Large intestine (tissue), 3 donors: ENCODE measurements around the gene MUSK. TPM values are rescaled to one million over a fixed set of nuclear protein-coding genes. Genes with fewer than 3 reads are reported as not detected.

Source experiments
- DNase-seq, 2 donors: peaks; one replicate each; pipeline versions ENCODE4 v3.0.0 to v3.0.0-alpha.2; 2013
- H3K27ac ChIP-seq: one replicate; pipeline ENCODE4 v1.5.1; 2013; ENCODE audit warnings: low read length
- H3K27me3 ChIP-seq: 2 replicates; pipeline ENCODE4 v1.6.1; 2013; ENCODE audit warnings: low read length; ENCODE audit not compliant: control insufficient read depth, insufficient read depth
- H3K36me3 ChIP-seq: 2 replicates; pipeline ENCODE4 v1.6.1; 2013; ENCODE audit warnings: low read length; ENCODE audit not compliant: control insufficient read depth, insufficient read depth
- H3K4me1 ChIP-seq: one replicate; pipeline ENCODE4 v1.6.1; 2013; ENCODE audit warnings: low read length; ENCODE audit not compliant: control insufficient read depth, insufficient read depth
- H3K4me3 ChIP-seq: one replicate; pipeline ENCODE4 v1.5.1; 2013; ENCODE audit warnings: low read length
- H3K9me3 ChIP-seq: one replicate; pipeline ENCODE4 v1.6.1; 2013; ENCODE audit warnings: mild to moderate bottlenecking, low read depth, low read length, moderate library complexity; ENCODE audit not compliant: control insufficient read depth
- WGBS: methylation state at CpG from one replicate; pipeline ENCODE4 v1.1.5; 2013; ENCODE audit warnings: low lambda C conversion rate; ENCODE audit not compliant: insufficient coverage; 5-methylcytosine and 5-hydroxymethylcytosine counted together
- polyA plus RNA-seq: library from polyadenylated mRNA; unstranded; fragments of 120-200 nt; gene quantifications from one replicate; pipeline ENCODE4 v1.2.1, GENCODE V29; 2013

Gene MUSK
- polyA plus RNA-seq, 1 donor: 1.1 TPM

DNA sequence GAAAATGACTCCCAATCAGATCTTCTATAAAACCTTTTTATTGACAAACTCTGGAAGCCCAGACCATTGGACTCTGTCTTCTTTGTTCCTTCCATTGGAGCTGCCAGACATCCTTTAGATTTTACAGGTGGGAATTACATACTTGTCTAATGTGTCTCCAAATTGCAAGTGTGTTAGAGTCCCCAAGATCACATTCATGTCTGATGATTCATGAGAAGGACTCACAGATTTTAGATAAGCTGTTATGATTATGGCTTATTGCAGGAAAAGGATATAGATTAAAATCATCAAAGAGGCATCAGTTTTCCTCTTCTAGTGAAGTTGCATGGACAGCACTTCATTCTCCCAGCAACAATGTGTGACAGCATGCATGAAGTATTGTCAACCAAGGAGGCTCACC lies 70.4 kb downstream of the MUSK start:
- Histone ChIP-seq H3K9me3 (no peaks in the 10 kb centered on the region), H3K4me3 (no peak overlapping the region), H3K27me3 (no peaks in the 10 kb centered on the region), H3K36me3 (no peaks in the 10 kb centered on the region), H3K4me1 (no peaks in the 10 kb centered on the region), H3K27ac (no peak overlapping the region)
- no peak for DNase-seq

DNA sequence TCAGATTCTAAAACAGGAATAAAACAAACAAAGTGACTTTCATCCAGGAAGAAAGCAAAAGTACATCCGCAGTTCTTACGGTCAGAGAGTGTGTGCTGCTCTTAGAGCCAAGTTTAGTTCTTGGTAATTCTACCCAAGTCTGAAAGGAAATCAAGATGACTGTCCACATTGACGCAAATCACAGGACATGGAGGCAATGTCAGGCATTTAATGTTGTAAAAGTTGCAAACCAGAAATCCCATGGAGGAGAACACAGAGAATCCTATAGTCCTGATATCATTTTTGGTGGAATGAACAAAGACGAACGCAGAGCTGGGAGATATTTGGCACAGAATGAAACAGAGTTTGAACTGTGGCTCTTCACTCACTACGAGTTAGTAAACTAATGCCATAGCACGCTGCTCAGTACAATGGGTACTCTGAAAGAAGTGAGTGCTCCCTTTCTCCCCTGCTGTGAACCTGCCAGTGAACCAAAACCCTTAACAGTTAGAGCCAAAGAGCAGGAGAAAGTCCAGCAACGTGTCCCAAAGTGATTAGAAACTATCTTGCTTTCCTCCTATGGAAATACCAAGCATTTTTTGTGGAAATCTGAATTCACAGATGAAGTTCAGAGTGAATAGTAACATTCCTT lies 74.3 kb downstream of the MUSK start:
- Histone ChIP-seq H3K4me1 (no peaks in the 10 kb centered on the region), H3K36me3 (no peaks in the 10 kb centered on the region), H3K4me3 (no peak overlapping the region), H3K27me3 (no peaks in the 10 kb centered on the region), H3K27ac (no peak overlapping the region), H3K9me3 (no peaks in the 10 kb centered on the region)
- no peak for DNase-seq
- WGBS: 80% methylated on average over 2 of the region's 8 CpGs

DNA sequence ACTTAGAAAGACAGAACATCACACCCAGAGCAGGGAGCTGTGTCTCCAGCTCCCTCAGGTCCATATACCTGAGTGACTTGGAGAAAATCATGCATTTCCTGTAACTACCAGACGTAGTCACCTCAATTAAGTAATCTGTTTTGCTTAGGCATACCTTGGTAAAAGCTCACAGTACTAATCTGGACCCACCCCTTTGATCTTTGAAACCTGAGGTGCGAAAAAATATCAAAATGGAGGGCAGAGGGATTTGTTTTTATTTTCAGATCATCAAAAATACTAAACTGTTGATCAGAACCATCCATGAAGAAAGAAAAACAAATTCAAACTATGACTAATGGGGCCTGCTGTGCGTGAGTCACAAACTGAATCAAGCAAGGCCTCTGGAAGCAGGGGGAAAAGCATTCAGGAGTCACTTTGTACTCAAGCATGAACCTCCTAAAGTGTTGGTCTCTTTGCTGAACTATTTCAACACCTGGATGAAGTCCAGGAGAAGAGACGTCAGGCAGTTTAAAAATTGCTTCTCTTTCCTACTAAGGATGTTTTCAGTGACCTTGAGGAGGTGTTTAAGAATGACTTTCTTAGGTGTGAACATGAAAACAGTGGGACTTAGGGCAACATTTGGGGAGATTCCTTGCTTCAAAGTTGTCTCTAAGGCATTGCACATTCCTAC lies 76.3 kb downstream of the MUSK start:
- no peaks in the 10 kb centered on the region for H3K4me1 ChIP-seq
- peak in 1 of 2 donors; percentile 7 for DNase-seq

DNA sequence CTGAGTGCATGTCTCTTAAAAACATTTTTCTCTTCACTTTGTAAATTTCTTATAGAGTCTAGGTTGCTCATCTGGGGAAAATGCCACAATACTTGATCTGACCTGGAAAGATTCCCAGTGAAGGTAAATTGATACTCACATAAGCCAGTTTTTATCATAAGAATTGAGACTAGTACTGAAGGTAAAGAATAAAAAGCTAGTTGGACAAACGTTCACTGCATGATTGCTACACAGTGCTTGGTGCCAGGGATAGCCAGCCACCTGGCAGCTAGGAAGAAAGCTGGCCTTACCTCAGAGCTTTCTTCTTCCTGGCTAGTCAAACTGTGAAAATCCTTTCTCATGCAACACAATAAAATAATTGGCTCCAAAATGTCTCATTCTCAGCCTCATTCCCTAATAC lies 77.1 kb downstream of the MUSK start:
- Histone ChIP-seq H3K4me3 (no peak overlapping the region), H3K27me3 (no peaks in the 10 kb centered on the region), H3K27ac (no peak overlapping the region), H3K36me3 (no peaks in the 10 kb centered on the region), H3K4me1 (no peaks in the 10 kb centered on the region), H3K9me3 (no peaks in the 10 kb centered on the region)
- WGBS: no CpG with 5 or more reads among the region's 1 CpG
- no peak for DNase-seq

More for the DNA sequence above, 76.3 kb downstream of the MUSK start:
- Histone ChIP-seq H3K36me3 (no peaks in the 10 kb centered on the region), H3K4me3 (no peak overlapping the region), H3K9me3 (no peaks in the 10 kb centered on the region), H3K27ac (no peak overlapping the region), H3K27me3 (no peaks in the 10 kb centered on the region)
- 50% methylated on average over 3 of the region's 4 CpGs for WGBS

DNA sequence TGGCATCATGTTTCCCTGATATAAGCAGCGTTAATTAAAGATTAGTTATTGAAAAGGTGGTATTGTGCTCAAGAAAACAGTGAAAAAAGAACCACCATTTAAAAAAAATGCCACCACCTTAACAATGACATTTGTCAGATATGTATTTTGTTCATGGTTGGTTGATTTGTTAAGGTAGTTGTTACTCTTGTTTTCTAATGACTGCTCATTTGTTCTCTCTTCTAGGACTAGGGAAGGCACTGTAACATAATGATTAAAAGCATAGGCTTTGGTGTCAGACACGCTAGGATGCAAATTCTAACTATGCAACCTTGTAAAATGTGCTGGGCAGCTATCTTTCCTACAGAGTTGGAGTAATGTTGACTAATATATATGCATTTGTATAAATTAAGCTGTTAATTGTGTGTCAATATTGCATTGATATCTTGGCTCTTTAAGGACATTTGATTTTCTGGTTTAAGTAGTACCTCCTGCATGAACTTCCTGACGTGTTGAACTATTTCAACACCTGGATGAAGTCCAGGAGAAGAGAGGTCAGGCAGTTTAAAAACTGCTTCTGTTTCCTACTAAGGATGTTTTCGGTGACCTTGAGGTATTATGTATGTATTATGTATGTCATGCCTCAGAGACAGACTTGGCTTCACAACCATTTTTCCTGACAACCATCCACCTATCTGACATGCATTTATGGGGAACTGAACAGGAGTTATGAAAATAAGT lies 77.8 kb downstream of the MUSK start:
- Histone ChIP-seq H3K27me3 (no peaks in the 10 kb centered on the region), H3K4me1 (no peaks in the 10 kb centered on the region), H3K9me3 (no peaks in the 10 kb centered on the region), H3K4me3 (no peak overlapping the region), H3K27ac (no peak overlapping the region), H3K36me3 (no peaks in the 10 kb centered on the region)
- DNase-seq: no peak
- 94% methylated on average over 2 of the region's 4 CpGs for WGBS

DNA sequence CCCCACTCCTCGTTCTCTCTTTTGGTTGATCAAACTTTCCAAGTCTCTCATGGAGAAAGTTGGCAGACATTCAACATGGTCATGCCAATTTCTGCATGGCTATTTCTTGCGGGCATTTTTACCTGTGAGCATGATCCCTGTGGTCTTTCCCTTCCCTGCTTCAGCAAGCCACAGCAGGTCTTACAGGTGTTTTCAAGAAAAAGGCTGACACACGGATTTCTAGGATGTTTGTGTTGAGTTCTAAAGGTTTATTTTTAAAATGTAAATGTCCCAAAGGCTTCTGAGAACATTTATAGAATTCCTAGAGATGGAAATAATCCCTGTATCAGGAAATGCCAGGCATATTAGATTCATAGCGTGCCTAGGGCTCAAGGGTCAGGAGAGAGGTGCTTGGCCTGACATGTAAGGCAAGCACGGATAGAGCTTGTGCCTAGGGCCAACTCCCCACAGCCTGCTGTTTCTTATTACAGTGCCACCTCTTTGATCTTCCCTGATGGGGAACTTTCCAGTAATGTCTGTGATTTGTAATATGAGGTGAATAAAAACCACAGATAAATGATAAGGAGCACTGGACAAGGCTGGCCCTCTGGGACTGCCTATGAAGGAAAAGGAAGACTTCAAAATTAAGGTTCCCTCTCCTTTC lies 79.8 kb downstream of the MUSK start:
- H3K27me3 ChIP-seq: no peaks in the 10 kb centered on the region
- 89% methylated on average over 1 of the region's 5 CpGs for WGBS
- no peaks in the 10 kb centered on the region for H3K36me3 ChIP-seq
- no peak overlapping the region for H3K4me3 ChIP-seq
- no peak overlapping the region for H3K27ac ChIP-seq
- DNase-seq: no peak
- no peaks in the 10 kb centered on the region for H3K9me3 ChIP-seq
- no peaks in the 10 kb centered on the region for H3K4me1 ChIP-seq

DNA sequence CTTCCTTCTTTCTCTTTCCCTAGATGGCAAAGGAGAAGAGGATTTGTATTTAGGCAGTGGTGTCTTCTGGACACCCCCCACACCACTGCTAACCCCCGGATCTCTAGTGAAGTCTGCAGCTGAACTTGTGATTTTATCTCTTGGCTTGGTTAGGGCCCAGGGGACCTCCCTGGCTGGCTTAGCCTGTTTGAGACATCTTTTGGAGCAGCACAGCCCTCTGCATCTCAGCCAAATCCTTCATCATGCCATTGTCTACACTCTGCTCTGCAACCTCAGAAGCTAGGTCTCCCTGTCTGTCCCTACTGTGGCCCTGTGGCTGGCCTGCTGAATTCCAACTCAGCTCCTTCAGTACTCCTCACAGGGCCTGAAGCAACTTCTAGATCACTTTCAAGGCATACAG lies 81.7 kb downstream of the MUSK start:
- Histone ChIP-seq H3K27me3 (no peaks in the 10 kb centered on the region), H3K9me3 (no peaks in the 10 kb centered on the region), H3K4me3 (no peak overlapping the region), H3K36me3 (no peaks in the 10 kb centered on the region), H3K4me1 (no peaks in the 10 kb centered on the region), H3K27ac (no peak overlapping the region)
- WGBS: no CpG with 5 or more reads among the region's 1 CpG
- DNase-seq: no peak

DNA sequence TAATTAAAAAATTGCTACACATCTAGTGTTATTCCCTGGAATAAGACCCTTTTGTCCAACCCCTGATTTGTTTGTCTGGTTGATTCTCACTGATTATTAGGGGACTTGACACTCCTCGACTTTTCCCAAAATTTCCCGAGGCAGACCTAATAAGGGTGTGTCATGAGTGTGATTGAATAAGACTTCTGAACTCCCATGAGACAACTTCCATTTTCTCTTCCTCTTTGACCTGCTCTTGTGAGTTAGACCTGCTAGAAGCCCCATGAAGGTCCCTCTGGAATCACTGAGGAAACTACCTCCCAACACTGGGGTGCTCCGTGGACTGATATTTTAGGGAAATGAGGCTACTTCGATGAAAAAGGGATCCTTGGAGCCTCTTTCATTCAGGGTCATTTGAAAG lies 83.4 kb downstream of the MUSK start:
- Histone ChIP-seq H3K36me3 (no peaks in the 10 kb centered on the region), H3K27me3 (no peaks in the 10 kb centered on the region), H3K4me3 (no peak overlapping the region), H3K4me1 (no peaks in the 10 kb centered on the region), H3K9me3 (no peaks in the 10 kb centered on the region), H3K27ac (no peak overlapping the region)
- no peak for DNase-seq
- no CpG with 5 or more reads among the region's 4 CpGs for WGBS

DNA sequence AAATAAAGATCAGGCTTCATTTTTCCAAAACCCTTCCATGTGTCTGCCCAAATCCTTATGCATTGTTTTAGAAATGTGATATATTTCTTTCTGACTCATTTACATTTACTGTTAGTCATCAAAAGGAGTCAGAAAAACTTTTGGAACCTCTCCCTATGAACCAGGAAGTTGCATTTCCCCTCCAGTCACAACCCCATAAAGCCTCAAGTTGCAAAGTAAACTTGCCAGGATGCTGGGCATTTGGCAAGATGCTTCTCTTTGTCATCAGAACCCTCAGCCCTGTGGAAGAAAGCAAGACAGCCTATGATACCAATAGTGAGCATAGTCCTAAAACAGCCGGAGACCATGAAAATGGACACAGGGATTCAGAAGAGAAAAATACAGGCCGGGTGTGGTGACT lies 84.2 kb downstream of the MUSK start:
- Histone ChIP-seq H3K36me3 (no peaks in the 10 kb centered on the region), H3K27ac (no peak overlapping the region), H3K4me1 (no peaks in the 10 kb centered on the region), H3K27me3 (no peaks in the 10 kb centered on the region), H3K9me3 (no peaks in the 10 kb centered on the region), H3K4me3 (no peak overlapping the region)
- WGBS: no CpG with 5 or more reads among the region's 2 CpGs
- DNase-seq: no peak

DNA sequence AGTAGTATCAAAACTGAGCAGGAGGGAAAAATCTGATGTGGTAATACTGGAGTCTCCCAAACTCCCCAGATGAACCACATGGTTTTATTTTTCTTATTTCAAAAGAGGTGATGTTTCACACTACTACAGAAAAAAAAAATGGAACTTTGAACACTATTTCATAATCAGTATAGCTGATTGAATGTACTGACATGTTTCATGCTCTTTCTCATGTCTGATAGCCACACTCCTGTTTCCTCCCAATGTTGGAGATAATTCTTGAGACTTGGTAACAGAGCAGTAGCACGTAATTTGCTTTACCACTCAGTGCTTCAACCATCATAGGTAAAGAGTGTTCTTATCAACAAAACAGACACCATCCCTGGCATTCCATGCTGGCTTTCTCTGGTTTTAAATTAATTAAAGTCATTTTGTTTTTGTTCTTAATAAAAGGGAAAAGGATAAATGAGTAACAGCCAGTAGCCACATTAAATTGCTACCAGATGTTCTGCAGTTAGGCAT lies 85.2 kb downstream of the MUSK start:
- H3K4me1 ChIP-seq: no peaks in the 10 kb centered on the region
- H3K27me3 ChIP-seq: no peaks in the 10 kb centered on the region
- DNase-seq: no peak
- no peak overlapping the region for H3K27ac ChIP-seq
- no peak overlapping the region for H3K4me3 ChIP-seq
- H3K36me3 ChIP-seq: no peaks in the 10 kb centered on the region
- no CpG with 5 or more reads among the region's 1 CpG for WGBS
- H3K9me3 ChIP-seq: no peaks in the 10 kb centered on the region
